ENCODE measurements around the gene WWOX. TPM values are rescaled to one million over a fixed set of nuclear protein-coding genes. Genes with fewer than 3 reads are reported as not detected.

WWOX gene
- total and polyA plus RNA-seq, 2 of the 8 experiments (the other 6 are each of a cell fraction or from before 2014, with no cell fraction given) = 5.4 to 16.7 TPM

- TF ChIP-seq BRCA1 (IDR thresholded peaks at IDR 0.05; ENCODE audit: low read depth, low read length) (no peak), SIRT6 (IDR thresholded peaks at IDR 0.05; ENCODE audit: low read length) (no peak), MAFK (IDR thresholded peaks at IDR 0.05; ENCODE audit: low read depth, low read length) (peak; percentile 83), NANOG (IDR thresholded peaks at IDR 0.05; ENCODE audit: insufficient read depth, low read depth, low read length, poor library complexity, severe bottlenecking) (no peak), HDAC2 (IDR thresholded peaks at IDR 0.05; ENCODE audit: borderline replicate concordance in 1 of 2, low read depth in 2 of 2, low read length in 2 of 2) (peak; percentile 17 to 69; a peak in 2 of 4 replicates), TAF1 (IDR thresholded peaks at IDR 0.05; ENCODE audit: low read depth, low read length) (no peak), GABPA (IDR thresholded peaks at IDR 0.05; ENCODE audit: borderline replicate concordance, insufficient read depth, low read length) (no peak), CBX5 (IDR thresholded peaks at IDR 0.05; ENCODE audit: low read depth, low read length) (no peak), SRF (IDR thresholded peaks at IDR 0.05; ENCODE audit: low read depth, low read length) (no peak), FOSL1 (IDR thresholded peaks at IDR 0.05; ENCODE audit: insufficient read depth, low read depth, low read length) (no peak), POU5F1 (IDR thresholded peaks at IDR 0.05; ENCODE audit: low read depth, low read length) (peak; percentile 93), SUZ12 (IDR thresholded peaks at IDR 0.05; ENCODE audit: low read length) (no peak), BCL11A (IDR thresholded peaks at IDR 0.05; ENCODE audit: low read depth in 2 of 2, low read length in 2 of 2) (peak in 1 of 2 experiments; percentile 49), JUN (IDR thresholded peaks at IDR 0.05; ENCODE audit: low read depth, low read length) (no peak), EGR1 (IDR thresholded peaks at IDR 0.05; ENCODE audit: borderline replicate concordance, low read depth, low read length) (0 out of 2 replicates have a peak, but pooled peaks have one; percentile 52), CBX8 (IDR thresholded peaks at IDR 0.05; ENCODE audit: borderline replicate concordance, low read depth, low read length) (no peak), TEAD4 (IDR thresholded peaks at IDR 0.05; ENCODE audit: low read depth, low read length) (peak; percentile 38; the same call in 1 of the 2 replicates), RXRA (IDR thresholded peaks at IDR 0.05; ENCODE audit: insufficient read depth, low read depth, low read length) (peak; percentile 97), USF2 (IDR thresholded peaks at IDR 0.05; ENCODE audit: low read length) (no peak)
Measured at GRCh38 chr16:78072275-78072674, 27.2 kb upstream of the WWOX start (continued).

All from H1 (cell line).